SK-N-SH treated with all-trans-retinoic acid at 6 μM for 48 hours (cell line): ENCODE measurements around the gene CACNA1C.

Experiments used
- BACH2 ChIP-seq: fragments of 250-450 bp; sonication (Bioruptor Pico); IDR thresholded peaks from 2 replicates; pipeline ENCODE4 v1.9.0; 2021; ENCODE audit warnings: mild to moderate bottlenecking, borderline replicate concordance
- CREB5 ChIP-seq: fragments of 250-450 bp; sonication (Bioruptor Pico); IDR thresholded peaks from 2 replicates; pipeline ENCODE4 v1.5.1; 2020; ENCODE audit warnings: low read depth, mild to moderate bottlenecking, moderate library complexity
- CSDC2 ChIP-seq: fragments of 250-450 bp; sonication (Bioruptor Pico); IDR thresholded peaks from 2 replicates; pipeline ENCODE4 v1.5.0; 2020; ENCODE audit warnings: mild to moderate bottlenecking, moderate library complexity
- RARB ChIP-seq: fragments of 250-450 bp; sonication (Bioruptor Pico); IDR thresholded peaks from 2 replicates; pipeline ENCODE4 v1.8.0; 2021; ENCODE audit warnings: mild to moderate bottlenecking, moderate library complexity

- no peak for TF ChIP-seq CREB5
- TF ChIP-seq CSDC2 (CRISPR knock-in tag): no peak
- TF ChIP-seq RARB: no peak
- TF ChIP-seq BACH2 (CRISPR knock-in tag): no peak
These were observed 428.6 kb downstream of the CACNA1C start for GRCh38 chr12:2481346-2481745.
